Liver (tissue), 3 donors: ENCODE data around the gene GUCY2F.

Experiments
- CTCF ChIP-seq: fragments of 150-350 bp; IDR thresholded peaks from 2 replicates; pipeline ENCODE4 v1.5.1; 2017; ENCODE audit warnings: improper control_type of control experiment, low read depth, low read length; ENCODE audit not compliant: missing input control
- EGR1 ChIP-seq, 2 donors: IDR thresholded peaks; 2 replicates each; pipeline ENCODE4 v1.6.1; 2016 to 2018; ENCODE audit warnings: antibody characterized with exemption in 2 of 2, low read depth in 2 of 2
- FOXA1 ChIP-seq: IDR thresholded peaks from 2 replicates; pipeline ENCODE4 v1.6.1; 2016; ENCODE audit warnings: antibody characterized with exemption
- GABPA ChIP-seq, 2 donors: IDR thresholded peaks in 1 of 2; conservative IDR thresholded peaks in 1 of 2; 2 replicates each; pipeline ENCODE4 v1.6.1; 2016; ENCODE audit warnings: antibody characterized with exemption in 2 of 2, mild to moderate bottlenecking in 1 of 2, moderate library complexity in 1 of 2
- HNF4G ChIP-seq: IDR thresholded peaks from 2 replicates; pipeline ENCODE4 v1.6.1; 2016; ENCODE audit warnings: antibody characterized with exemption
- JUND ChIP-seq, 2 donors: IDR thresholded peaks; 2 replicates each; pipeline ENCODE4 v1.6.1; 2016; ENCODE audit warnings: antibody characterized with exemption in 2 of 2
- NR2F2 ChIP-seq: IDR thresholded peaks from 2 replicates; pipeline ENCODE4 v1.6.1; 2016; ENCODE audit warnings: antibody characterized with exemption
- RAD21 ChIP-seq, 2 donors: IDR thresholded peaks; 2 replicates each; pipeline ENCODE4 v1.6.1; 2016; ENCODE audit warnings: antibody characterized with exemption in 2 of 2, mild to moderate bottlenecking in 2 of 2
- REST ChIP-seq: IDR thresholded peaks from 2 replicates; pipeline ENCODE4 v1.6.1; 2016; ENCODE audit warnings: antibody characterized with exemption, mild to moderate bottlenecking
- RXRA ChIP-seq, 2 donors: IDR thresholded peaks; 2 replicates each; pipeline ENCODE4 v1.6.1; 2017 to 2018; ENCODE audit warnings: antibody characterized with exemption in 2 of 2, mild to moderate bottlenecking in 1 of 2
- SP1 ChIP-seq: IDR thresholded peaks from 2 replicates; pipeline ENCODE4 v1.6.1; 2018; ENCODE audit warnings: antibody characterized with exemption, mild to moderate bottlenecking
- TAF1 ChIP-seq: conservative IDR thresholded peaks from 2 replicates; pipeline ENCODE4 v1.6.1; 2016; ENCODE audit warnings: antibody characterized with exemption, mild to moderate bottlenecking
- YY1 ChIP-seq: IDR thresholded peaks from 2 replicates; pipeline ENCODE4 v1.6.1; 2016; ENCODE audit warnings: antibody characterized with exemption, mild to moderate bottlenecking
- ZBTB33 ChIP-seq: IDR thresholded peaks from 2 replicates; pipeline ENCODE4 v1.6.1; 2016; ENCODE audit warnings: antibody characterized with exemption
- donor health status: healthy.
- donor health status: healthy.

- TF ChIP-seq CTCF: no peak
- no peak for TF ChIP-seq HNF4G
- TF ChIP-seq RAD21 (IDR thresholded peaks at IDR 0.05): no peak
- no peak for TF ChIP-seq ZBTB33
- no peak for TF ChIP-seq NR2F2
- no peak for TF ChIP-seq REST
- no peak for TF ChIP-seq EGR1 (IDR thresholded peaks at IDR 0.05; ENCODE audit: low read depth in 2 of 2)
- TF ChIP-seq TAF1: no peak
- TF ChIP-seq YY1: no peak
- TF ChIP-seq FOXA1: no peak
- TF ChIP-seq SP1: no peak
- no peak for TF ChIP-seq JUND (IDR thresholded peaks at IDR 0.05)
- TF ChIP-seq RXRA (IDR thresholded peaks at IDR 0.05): no peak
- no peak for TF ChIP-seq GABPA (IDR thresholded peaks at IDR 0.05 in 1 of 2, conservative IDR thresholded peaks at IDR 0.05 in 1 of 2)
Measured at GRCh38 chrX:109378281-109378680, 103.6 kb downstream of the GUCY2F start.
